OCI-LY3 (cell line): ENCODE data around the gene CXCL1.

Source experiments
- EZH2phosphoT487 ChIP-seq: fragments of 200-600 bp; shearing (Covaris generic); IDR thresholded peaks from 2 replicates; pipeline ENCODE4 v1.6.1; 2018; ENCODE audit warnings: antibody characterized with exemption, mixed run types, low read depth
- TF ChIP-seq, protein P1 (sequence below): fragments of 200-600, 300-600 bp; sonication (generic); IDR thresholded peaks from 2 replicates; pipeline ENCODE4 v1.5.1; 2014; ENCODE audit warnings: antibody characterized with exemption, low read length, low read depth

- TF ChIP-seq, protein P1, sequence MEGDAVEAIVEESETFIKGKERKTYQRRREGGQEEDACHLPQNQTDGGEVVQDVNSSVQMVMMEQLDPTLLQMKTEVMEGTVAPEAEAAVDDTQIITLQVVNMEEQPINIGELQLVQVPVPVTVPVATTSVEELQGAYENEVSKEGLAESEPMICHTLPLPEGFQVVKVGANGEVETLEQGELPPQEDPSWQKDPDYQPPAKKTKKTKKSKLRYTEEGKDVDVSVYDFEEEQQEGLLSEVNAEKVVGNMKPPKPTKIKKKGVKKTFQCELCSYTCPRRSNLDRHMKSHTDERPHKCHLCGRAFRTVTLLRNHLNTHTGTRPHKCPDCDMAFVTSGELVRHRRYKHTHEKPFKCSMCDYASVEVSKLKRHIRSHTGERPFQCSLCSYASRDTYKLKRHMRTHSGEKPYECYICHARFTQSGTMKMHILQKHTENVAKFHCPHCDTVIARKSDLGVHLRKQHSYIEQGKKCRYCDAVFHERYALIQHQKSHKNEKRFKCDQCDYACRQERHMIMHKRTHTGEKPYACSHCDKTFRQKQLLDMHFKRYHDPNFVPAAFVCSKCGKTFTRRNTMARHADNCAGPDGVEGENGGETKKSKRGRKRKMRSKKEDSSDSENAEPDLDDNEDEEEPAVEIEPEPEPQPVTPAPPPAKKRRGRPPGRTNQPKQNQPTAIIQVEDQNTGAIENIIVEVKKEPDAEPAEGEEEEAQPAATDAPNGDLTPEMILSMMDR, result no peak
- TF ChIP-seq EZH2phosphoT487, result no peak
Measured at GRCh38 chr4:73822812-73823504, 46.2 kb upstream of the CXCL1 start.
